ENCODE data around the gene UROC1.

The UROC1 gene

GRCh38 chr3:126496894-126497850, 20.4 kb downstream of the UROC1 start:
- TF ChIP-seq EGR1 (IDR thresholded peaks at IDR 0.05) (no peak), ZBTB7A (IDR thresholded peaks at IDR 0.05; ENCODE audit: low read depth) (no peak), TEAD4 (IDR thresholded peaks at IDR 0.05) (no peak), NFIC (IDR thresholded peaks at IDR 0.05) (no peak), EP300 (IDR thresholded peaks at IDR 0.05; ENCODE audit: borderline replicate concordance) (no peak), CREB1 (IDR thresholded peaks at IDR 0.05; ENCODE audit: low read depth) (no peak), RAD21 (IDR thresholded peaks at IDR 0.05; ENCODE audit: low read depth) (no peak), FOXM1 (IDR thresholded peaks at IDR 0.05; ENCODE audit: borderline replicate concordance, low read depth) (no peak), YY1 (IDR thresholded peaks at IDR 0.05; ENCODE audit: low read depth) (no peak)
- TF ChIP-seq, protein P1, sequence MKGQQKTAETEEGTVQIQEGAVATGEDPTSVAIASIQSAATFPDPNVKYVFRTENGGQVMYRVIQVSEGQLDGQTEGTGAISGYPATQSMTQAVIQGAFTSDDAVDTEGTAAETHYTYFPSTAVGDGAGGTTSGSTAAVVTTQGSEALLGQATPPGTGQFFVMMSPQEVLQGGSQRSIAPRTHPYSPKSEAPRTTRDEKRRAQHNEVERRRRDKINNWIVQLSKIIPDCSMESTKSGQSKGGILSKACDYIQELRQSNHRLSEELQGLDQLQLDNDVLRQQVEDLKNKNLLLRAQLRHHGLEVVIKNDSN (IDR thresholded peaks at IDR 0.05), result no peak
- TF ChIP-seq, protein P2, sequence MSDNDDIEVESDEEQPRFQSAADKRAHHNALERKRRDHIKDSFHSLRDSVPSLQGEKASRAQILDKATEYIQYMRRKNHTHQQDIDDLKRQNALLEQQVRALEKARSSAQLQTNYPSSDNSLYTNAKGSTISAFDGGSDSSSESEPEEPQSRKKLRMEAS (IDR thresholded peaks at IDR 0.05), result no peak

DNA sequence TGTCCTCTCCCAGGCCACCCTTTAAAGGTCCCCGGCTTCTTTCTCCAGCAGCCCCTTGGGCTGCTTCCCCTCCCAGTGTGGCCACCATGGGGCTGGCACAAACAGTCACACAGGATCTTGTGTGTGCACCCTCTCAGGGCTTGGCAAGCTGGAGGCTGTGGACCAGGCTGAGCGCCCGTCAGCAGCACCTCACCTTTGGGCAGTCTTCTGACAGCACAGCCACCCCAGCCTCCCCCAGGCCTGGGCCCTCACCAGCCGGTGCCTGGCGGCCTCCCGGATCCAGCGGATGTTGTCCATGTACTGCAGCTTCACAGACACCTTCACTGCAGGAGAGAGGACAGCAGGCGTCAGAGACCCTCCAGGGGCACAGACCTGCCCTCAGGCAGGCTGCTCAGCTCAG, 21.8 kb downstream of the UROC1 start:
- TF ChIP-seq REST (IDR thresholded peaks at IDR 0.05; ENCODE audit: low read depth) (no peak), NFIC (IDR thresholded peaks at IDR 0.05) (no peak), TAF1 (IDR thresholded peaks at IDR 0.05; ENCODE audit: low read depth) (no peak), TEAD4 (IDR thresholded peaks at IDR 0.05) (no peak), ZBTB7A (IDR thresholded peaks at IDR 0.05; ENCODE audit: low read depth) (no peak), YY1 (IDR thresholded peaks at IDR 0.05; ENCODE audit: low read depth) (no peak), EP300 (IDR thresholded peaks at IDR 0.05; ENCODE audit: borderline replicate concordance) (no peak), FOXM1 (IDR thresholded peaks at IDR 0.05; ENCODE audit: borderline replicate concordance, low read depth) (no peak), EGR1 (IDR thresholded peaks at IDR 0.05) (no peak), CREB1 (IDR thresholded peaks at IDR 0.05; ENCODE audit: low read depth) (no peak), TCF12 (IDR thresholded peaks at IDR 0.05; ENCODE audit: low read depth) (no peak), RAD21 (IDR thresholded peaks at IDR 0.05; ENCODE audit: low read depth) (no peak)
- TF ChIP-seq, protein P1 (IDR thresholded peaks at IDR 0.05), result no peak
- TF ChIP-seq, protein P2 (IDR thresholded peaks at IDR 0.05), result no peak

- no peak for TF ChIP-seq REST (IDR thresholded peaks at IDR 0.05; ENCODE audit: low read depth)
- TF ChIP-seq EGR1 (IDR thresholded peaks at IDR 0.05), result no peak
- no peak for TF ChIP-seq NFIC (IDR thresholded peaks at IDR 0.05)
- no peak for TF ChIP-seq RAD21 (IDR thresholded peaks at IDR 0.05; ENCODE audit: low read depth)
- no peak for TF ChIP-seq ZBTB7A (IDR thresholded peaks at IDR 0.05; ENCODE audit: low read depth)
Observed at GRCh38 chr3:126494970-126495230, 22.7 kb downstream of the UROC1 start.

GRCh38 chr3:126494204-126494969, 23.2 kb downstream of the UROC1 start:
- TF ChIP-seq CREB1 (IDR thresholded peaks at IDR 0.05; ENCODE audit: low read depth), result no peak
- TF ChIP-seq NFIC (IDR thresholded peaks at IDR 0.05), result no peak
- TF ChIP-seq ZBTB7A (IDR thresholded peaks at IDR 0.05; ENCODE audit: low read depth), result no peak
- TF ChIP-seq TAF1 (IDR thresholded peaks at IDR 0.05; ENCODE audit: low read depth), result no peak
- TF ChIP-seq, protein P1 (IDR thresholded peaks at IDR 0.05), result no peak
- TF ChIP-seq REST (IDR thresholded peaks at IDR 0.05; ENCODE audit: low read depth), result no peak
- TF ChIP-seq CEBPB (IDR thresholded peaks at IDR 0.05), result no peak
- no peak for TF ChIP-seq EP300 (IDR thresholded peaks at IDR 0.05; ENCODE audit: borderline replicate concordance)
- no peak for TF ChIP-seq RAD21 (IDR thresholded peaks at IDR 0.05; ENCODE audit: low read depth)
- TF ChIP-seq EGR1 (IDR thresholded peaks at IDR 0.05), result no peak
- no peak for TF ChIP-seq FOXM1 (IDR thresholded peaks at IDR 0.05; ENCODE audit: borderline replicate concordance, low read depth)
- TF ChIP-seq TCF12 (IDR thresholded peaks at IDR 0.05; ENCODE audit: low read depth), result no peak
- TF ChIP-seq TEAD4 (IDR thresholded peaks at IDR 0.05), result no peak
- TF ChIP-seq, protein P2 (IDR thresholded peaks at IDR 0.05), result no peak

Measured in Ishikawa (cell line).